Measurements from ENCODE around the gene HPCAL1. TPM values are rescaled to one million over a fixed set of nuclear protein-coding genes. Genes with fewer than 3 reads are reported as not detected.

Gene HPCAL1
- total and polyA plus RNA-seq, 2 of the 8 experiments (the other 6 are each of a cell fraction or from before 2014, with no cell fraction given): 5.8 to 8.6 TPM

GRCh38 chr2:10289352-10289751 lies 13.4 kb upstream of the HPCAL1 start:
- Histone ChIP-seq H3K36me3 (ENCODE audit: control insufficient read depth in 2 of 4, insufficient read depth in 4 of 4, low read length in 3 of 4) (no peaks in the 10 kb centered on the region), H3K4ac (replicated peaks; ENCODE audit: insufficient read length, low read depth, low read length) (no peak overlapping the region), H3K79me2 (ENCODE audit: control insufficient read depth in 1 of 2, insufficient read depth in 2 of 2, low read length in 2 of 2) (no peaks in the 10 kb centered on the region), H3K18ac (ENCODE audit: extremely low read depth, low read length) (no peak overlapping the region), H3K56ac (replicated peaks; ENCODE audit: insufficient read length, low read depth, low read length) (no peak overlapping the region), H2BK5ac (ENCODE audit: low read depth, low read length) (no peak overlapping the region), H3K23ac (ENCODE audit: insufficient read length) (no peak overlapping the region), H3K14ac (ENCODE audit: insufficient read length) (no peak overlapping the region), H4K20me1 (replicated peaks in 1 of 2; ENCODE audit: control insufficient read depth in 1 of 2, insufficient read depth in 2 of 2, low read length in 2 of 2) (no peaks in the 10 kb centered on the region), H4K91ac (replicated peaks; ENCODE audit: insufficient read length, low read length) (no peak overlapping the region), H3K23me2 (ENCODE audit: low read depth, low read length) (no peaks in the 10 kb centered on the region), H3K4me1 (replicated peaks in 1 of 4; ENCODE audit: control insufficient read depth in 3 of 4, insufficient read depth in 4 of 4, low read length in 3 of 4) (peaks cover 0 to 8% (median 4%) of the 10 kb centered on the region in 4 experiments; a peak in 5 of 7 replicates), H3K9me3 (ENCODE audit: insufficient read depth in 2 of 2, low read depth in 1 of 2, low read length in 1 of 2) (peaks cover 0 to under 1% of the 10 kb centered on the region in 2 experiments; a peak in 1 of 4 replicates), H3K79me1 (ENCODE audit: low read depth, low read length) (no peaks in the 10 kb centered on the region), H3K4me2 (ENCODE audit: insufficient read depth in 1 of 2, low read depth in 2 of 2, low read length in 2 of 2) (no peak overlapping the region), H2BK120ac (replicated peaks; ENCODE audit: low read depth, low read length) (no peak overlapping the region), H4K8ac (ENCODE audit: extremely low read depth, insufficient read depth, low read length) (no peak overlapping the region), H3K9ac (replicated peaks in 1 of 4; ENCODE audit: extremely low read depth in 1 of 4, low read depth in 3 of 4, low read length in 3 of 4) (no peak overlapping the region), H2AFZ (ENCODE audit: low read length) (no peak overlapping the region), H2AK5ac (ENCODE audit: low read depth, low read length) (no peak overlapping the region), H3K27me3 (replicated peaks in 1 of 4; ENCODE audit: control insufficient read depth in 3 of 4, extremely low read depth in 1 of 4, insufficient read depth in 3 of 4, low read length in 3 of 4) (no peaks in the 10 kb centered on the region; a peak in 1 of 7 replicates), H4K5ac (ENCODE audit: insufficient read length, low read depth, low read length) (no peak overlapping the region), H2BK12ac (ENCODE audit: low read depth, low read length) (no peak overlapping the region), H2BK20ac (ENCODE audit: low read length) (no peak overlapping the region), H3K4me3 (ENCODE audit: extremely low read depth in 1 of 4, insufficient read depth in 2 of 4, low read depth in 3 of 4, low read length in 4 of 4) (no peak overlapping the region), H3K27ac (ENCODE audit: low read depth, low read length) (no peak overlapping the region), H2BK15ac (ENCODE audit: low read length) (no peak overlapping the region)
- TF ChIP-seq CTCF (IDR thresholded peaks at IDR 0.05; ENCODE audit: control extremely low read depth in 1 of 3, insufficient read depth in 1 of 3, low read depth in 1 of 3, low read length in 3 of 3) (no peak), BRCA1 (IDR thresholded peaks at IDR 0.05; ENCODE audit: low read depth, low read length) (no peak), ZNF274 (IDR thresholded peaks at IDR 0.05; ENCODE audit: borderline replicate concordance, extremely low read depth, low read length) (no peak), ASH2L (IDR thresholded peaks at IDR 0.05; ENCODE audit: low read length) (no peak), RFX5 (IDR thresholded peaks at IDR 0.05; ENCODE audit: borderline replicate concordance, low read depth, low read length) (no peak)
- TF ChIP-seq, protein P1, sequence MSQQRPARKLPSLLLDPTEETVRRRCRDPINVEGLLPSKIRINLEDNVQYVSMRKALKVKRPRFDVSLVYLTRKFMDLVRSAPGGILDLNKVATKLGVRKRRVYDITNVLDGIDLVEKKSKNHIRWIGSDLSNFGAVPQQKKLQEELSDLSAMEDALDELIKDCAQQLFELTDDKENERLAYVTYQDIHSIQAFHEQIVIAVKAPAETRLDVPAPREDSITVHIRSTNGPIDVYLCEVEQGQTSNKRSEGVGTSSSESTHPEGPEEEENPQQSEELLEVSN (IDR thresholded peaks at IDR 0.05): no peak
- 86% methylated on average over 6 of the region's 6 CpGs; no CpG with 5 or more reads in 1 of the 2 experiments for WGBS, 2 experiments (ENCODE audit: extremely low coverage in 1 of 2, insufficient coverage in 1 of 2, insufficient read length in 1 of 2, insufficient replicate concordance in 2 of 2, low coverage in 1 of 2, low lambda C conversion rate in 2 of 2, missing lambda C conversion rate in 1 of 2)
- ChIA-PET POLR2A (ENCODE audit: partially characterized antibody) (no interaction called here), CTCF (ENCODE audit: partially characterized antibody) (interaction anchor here (0.8 to 1.8 kb wide), 7 partner anchors 9 to 145 kb away, joined by 3 to 7 read pairs (median 3); no protein-coding TSS in a partner anchor)
- no peak for FAIRE-seq
- DNase-seq (ENCODE audit: low read depth in 1 of 2, low spot score in 2 of 2): no peak
